Hepatocyte (in vitro differentiated cells): Measurements from ENCODE around the gene ARFIP1. TPM values are rescaled to one million over a fixed set of nuclear protein-coding genes. Genes with fewer than 3 reads are reported as not detected.
"Not testable (repeated sequence)": the region's sequence is repeated elsewhere in the genome, so short reads cannot be mapped to it uniquely, and the experiment has no call there.

Experiments
- DNase-seq: peaks from one replicate; pipeline ENCODE4 v3.0.0-alpha.2; 2016; ENCODE audit warnings: low spot score
- H2AFZ ChIP-seq: fragments of 200-600 bp; sonication (generic); 2 replicates; pipeline ENCODE4 v1.6.0; 2016; ENCODE audit warnings: antibody characterized with exemption, mild to moderate bottlenecking
- H3K27ac ChIP-seq: fragments of 200-600 bp; sonication (generic); 2 replicates; pipeline ENCODE4 v1.5.1; 2016; ENCODE audit warnings: mild to moderate bottlenecking
- H3K27me3 ChIP-seq: fragments of 200-600 bp; sonication (generic); 2 replicates; pipeline ENCODE4 v1.6.1; 2016
- H3K36me3 ChIP-seq: fragments of 200-600 bp; sonication (generic); replicated peaks from 2 replicates; pipeline ENCODE4 v1.5.1; 2016; ENCODE audit warnings: low read depth; ENCODE audit not compliant: insufficient read depth
- H3K4me1 ChIP-seq: fragments of 200-600 bp; sonication (generic); 2 replicates; pipeline ENCODE4 v1.5.1; 2016; ENCODE audit warnings: mild to moderate bottlenecking, moderate library complexity; ENCODE audit not compliant: insufficient read depth
- H3K4me2 ChIP-seq: fragments of 200-600 bp; sonication (generic); 2 replicates; pipeline ENCODE4 v1.6.0; 2016
- H3K4me3 ChIP-seq: fragments of 200-600 bp; sonication (generic); 2 replicates; pipeline ENCODE4 v1.5.1; 2016; ENCODE audit warnings: mild to moderate bottlenecking
- H3K79me2 ChIP-seq: fragments of 200-600 bp; sonication (generic); 2 replicates; pipeline ENCODE4 v1.6.0; 2017; ENCODE audit warnings: mild to moderate bottlenecking
- H3K9me2 ChIP-seq: fragments of 200-600 bp; sonication (generic); replicated peaks from 2 replicates; pipeline ENCODE4 v1.6.0; 2017; ENCODE audit warnings: mild to moderate bottlenecking; ENCODE audit not compliant: insufficient read depth
- H3K9me3 ChIP-seq: fragments of 200-600 bp; sonication (generic); 2 replicates; pipeline ENCODE4 v1.5.1; 2016; ENCODE audit warnings: low read depth, mild to moderate bottlenecking
- H4K20me1 ChIP-seq: fragments of 200-600 bp; sonication (generic); 2 replicates; pipeline ENCODE4 v1.6.0; 2016; ENCODE audit warnings: mild to moderate bottlenecking; ENCODE audit not compliant: insufficient read depth, poor library complexity, severe bottlenecking
- EZH2 ChIP-seq: fragments of 200-600 bp; sonication (generic); IDR thresholded peaks from 2 replicates; pipeline ENCODE4 v1.6.1; 2016; ENCODE audit warnings: antibody characterized with exemption, mild to moderate bottlenecking, borderline replicate concordance
- EZH2phosphoT487 ChIP-seq: fragments of 200-600 bp; sonication (generic); IDR thresholded peaks from one replicate; pipeline ENCODE4 v1.6.1; 2018; ENCODE audit warnings: antibody characterized with exemption, mild to moderate bottlenecking, low read depth, moderate library complexity; ENCODE audit not compliant: unreplicated experiment, severe bottlenecking
- WGBS: methylation state at CpG from one replicate; pipeline ENCODE4 v1.1.6; 2016; ENCODE audit warnings: low lambda C conversion rate; ENCODE audit errors: missing lambda C conversion rate; 5-methylcytosine and 5-hydroxymethylcytosine counted together
- polyA plus RNA-seq: library from polyadenylated mRNA; unstranded; fragments of >200 nt; fragmentation: Nextera tagmentation; extraction: Ambion mirVana; gene quantifications from 2 replicates; pipeline ENCODE4 v1.2.1, GENCODE V29; 2016
- total RNA-seq: library from RNA; depleted of rRNA; stranded (reverse); fragments of >200 nt; gene quantifications from 2 replicates; pipeline ENCODE4 v1.2.3, GENCODE V29; 2014
- TF ChIP-seq, protein P1 (sequence below): fragments of 200-600 bp; sonication (generic); IDR thresholded peaks from 2 replicates; pipeline ENCODE4 v1.5.1; 2016; ENCODE audit warnings: antibody characterized with exemption, mild to moderate bottlenecking; ENCODE audit not compliant: poor library complexity

ARFIP1 gene
- total and polyA plus RNA-seq, 2 experiments from 2014 or later, result 21.7 to 39.1 TPM

DNA sequence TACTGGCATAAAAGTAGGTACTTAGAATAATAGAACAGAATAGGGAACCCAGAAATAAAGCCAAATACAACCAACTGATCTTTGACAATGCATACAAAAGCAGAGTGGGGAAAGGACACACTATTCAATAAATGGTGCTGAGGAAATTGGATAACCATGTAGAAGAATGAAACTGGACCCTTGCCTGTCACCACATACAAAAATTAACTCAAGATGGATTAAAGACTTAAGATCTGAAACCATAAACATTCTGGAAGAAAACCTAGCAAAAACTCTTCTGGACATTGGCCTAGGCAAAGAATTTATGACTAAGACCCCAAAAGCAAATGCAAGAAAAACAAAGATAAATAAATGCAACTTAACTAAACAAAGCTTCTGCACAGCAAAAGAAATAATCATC is 45.6 kb downstream of the ARFIP1 start:
- Histone ChIP-seq H2AFZ (no peak overlapping the region), H3K36me3 (no peaks in the 10 kb centered on the region), H3K4me1 (no peaks in the 10 kb centered on the region), H3K27me3 (no peaks in the 10 kb centered on the region), H3K4me3 (no peak overlapping the region), H3K79me2 (peaks cover 10% of the 10 kb centered on the region), H3K27ac (no peak overlapping the region), H3K4me2 (no peak overlapping the region), H4K20me1 (no peaks in the 10 kb centered on the region), H3K9me3 (peaks cover 7% of the 10 kb centered on the region), H3K9me2 (no peaks in the 10 kb centered on the region)
- DNase-seq, result no peak
- TF ChIP-seq EZH2 (no peak), EZH2phosphoT487 (no peak)

DNA sequence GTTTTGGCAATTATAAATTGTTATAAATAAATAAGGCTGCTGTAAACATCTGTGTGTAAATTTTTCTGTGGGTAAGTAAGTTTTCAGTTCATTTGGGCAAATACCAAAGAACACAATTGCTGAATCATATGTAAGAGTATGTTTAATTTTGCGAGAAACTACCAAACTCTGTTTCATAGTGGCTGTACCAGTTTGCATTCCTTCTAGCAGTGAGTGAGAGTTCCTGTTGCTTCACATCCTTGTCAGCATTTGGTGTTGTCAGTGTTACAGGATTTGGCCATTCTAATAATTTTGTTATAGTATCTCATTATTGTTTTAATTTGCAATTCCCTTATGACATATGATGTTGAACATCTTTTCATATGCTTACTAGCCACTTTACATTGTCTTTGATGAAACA is 48.4 kb downstream of the ARFIP1 start:
- WGBS, result 96% methylated on average over 1 of the region's 1 CpG
- no peak overlapping the region for H3K4me2 ChIP-seq
- TF ChIP-seq EZH2phosphoT487, result no peak
- TF ChIP-seq, protein P1, sequence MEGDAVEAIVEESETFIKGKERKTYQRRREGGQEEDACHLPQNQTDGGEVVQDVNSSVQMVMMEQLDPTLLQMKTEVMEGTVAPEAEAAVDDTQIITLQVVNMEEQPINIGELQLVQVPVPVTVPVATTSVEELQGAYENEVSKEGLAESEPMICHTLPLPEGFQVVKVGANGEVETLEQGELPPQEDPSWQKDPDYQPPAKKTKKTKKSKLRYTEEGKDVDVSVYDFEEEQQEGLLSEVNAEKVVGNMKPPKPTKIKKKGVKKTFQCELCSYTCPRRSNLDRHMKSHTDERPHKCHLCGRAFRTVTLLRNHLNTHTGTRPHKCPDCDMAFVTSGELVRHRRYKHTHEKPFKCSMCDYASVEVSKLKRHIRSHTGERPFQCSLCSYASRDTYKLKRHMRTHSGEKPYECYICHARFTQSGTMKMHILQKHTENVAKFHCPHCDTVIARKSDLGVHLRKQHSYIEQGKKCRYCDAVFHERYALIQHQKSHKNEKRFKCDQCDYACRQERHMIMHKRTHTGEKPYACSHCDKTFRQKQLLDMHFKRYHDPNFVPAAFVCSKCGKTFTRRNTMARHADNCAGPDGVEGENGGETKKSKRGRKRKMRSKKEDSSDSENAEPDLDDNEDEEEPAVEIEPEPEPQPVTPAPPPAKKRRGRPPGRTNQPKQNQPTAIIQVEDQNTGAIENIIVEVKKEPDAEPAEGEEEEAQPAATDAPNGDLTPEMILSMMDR, result no peak
- TF ChIP-seq EZH2, result no peak

DNA sequence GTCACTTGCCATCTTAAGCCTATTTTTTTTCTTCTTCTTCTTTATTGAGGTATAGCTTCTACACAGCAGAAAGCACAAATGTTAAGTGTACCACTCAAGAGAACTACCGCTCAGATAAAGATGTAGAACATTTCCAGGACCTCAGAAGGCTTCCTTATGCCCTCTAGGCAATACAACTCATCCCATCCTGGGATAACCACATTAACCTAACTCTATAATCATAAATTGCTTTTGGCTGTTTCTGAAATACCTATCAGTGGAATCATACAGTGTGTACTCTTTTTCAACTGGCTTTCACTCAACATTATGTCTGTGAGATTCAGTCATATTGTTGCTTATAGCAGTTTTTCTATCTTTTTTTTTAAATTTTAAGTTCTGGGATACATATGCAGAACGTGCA is 51.7 kb downstream of the ARFIP1 start:
- H3K4me2 ChIP-seq, result no peak overlapping the region
- H3K9me2 ChIP-seq, result no peaks in the 10 kb centered on the region
- no peaks in the 10 kb centered on the region for H3K9me3 ChIP-seq
- H3K79me2 ChIP-seq, result no peaks in the 10 kb centered on the region
- no peak overlapping the region for H3K4me3 ChIP-seq
- no peak overlapping the region for H2AFZ ChIP-seq
- H4K20me1 ChIP-seq, result no peaks in the 10 kb centered on the region
- no peaks in the 10 kb centered on the region for H3K4me1 ChIP-seq
- 98% methylated on average over 2 of the region's 2 CpGs for WGBS
- TF ChIP-seq EZH2 (no peak), EZH2phosphoT487 (no peak)
- TF ChIP-seq, protein P1, result no peak
- no peak for DNase-seq
- no peaks in the 10 kb centered on the region for H3K36me3 ChIP-seq
- H3K27ac ChIP-seq, result no peak overlapping the region
- H3K27me3 ChIP-seq, result no peaks in the 10 kb centered on the region

More for the DNA sequence above, 48.4 kb downstream of the ARFIP1 start:
- Histone ChIP-seq H3K4me3 (no peak overlapping the region), H3K36me3 (no peaks in the 10 kb centered on the region), H3K27me3 (no peaks in the 10 kb centered on the region), H3K4me1 (no peaks in the 10 kb centered on the region), H3K9me3 (no peaks in the 10 kb centered on the region), H3K79me2 (no peaks in the 10 kb centered on the region), H3K27ac (no peak overlapping the region), H3K9me2 (no peaks in the 10 kb centered on the region), H2AFZ (no peak overlapping the region), H4K20me1 (no peaks in the 10 kb centered on the region)
- no peak for DNase-seq

DNA sequence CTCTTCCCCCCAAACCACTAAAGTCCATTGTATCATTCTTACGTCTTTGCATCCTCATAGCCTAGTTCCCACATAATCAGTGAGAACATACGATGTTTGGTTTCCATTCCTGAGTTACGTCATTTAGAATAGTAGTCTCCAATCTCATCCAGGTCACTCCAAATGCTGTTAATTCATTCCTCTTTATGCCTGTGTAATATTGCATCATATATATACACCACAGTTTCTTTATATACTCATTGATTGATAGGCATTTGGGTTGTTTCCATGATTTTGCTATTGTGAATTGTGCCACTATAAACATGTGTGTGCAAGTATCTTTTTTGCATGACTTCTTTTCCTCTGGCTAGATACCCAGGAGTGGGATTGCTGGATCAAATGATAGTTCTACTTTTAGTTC is 57.2 kb downstream of the ARFIP1 start:
- Histone ChIP-seq H3K9me2 (no peaks in the 10 kb centered on the region), H3K9me3 (no peaks in the 10 kb centered on the region), H3K79me2 (peaks cover 16% of the 10 kb centered on the region), H3K27ac (no peak overlapping the region), H4K20me1 (no peaks in the 10 kb centered on the region), H3K36me3 (no peaks in the 10 kb centered on the region), H3K4me1 (no peaks in the 10 kb centered on the region), H3K4me2 (no peak overlapping the region), H3K4me3 (no peak overlapping the region), H3K27me3 (no peaks in the 10 kb centered on the region), H2AFZ (no peak overlapping the region)
- DNase-seq, result no peak
- TF ChIP-seq EZH2phosphoT487 (no peak), EZH2 (no peak)
- TF ChIP-seq, protein P1, result no peak
- WGBS, result 97% methylated on average over 3 of the region's 3 CpGs

DNA sequence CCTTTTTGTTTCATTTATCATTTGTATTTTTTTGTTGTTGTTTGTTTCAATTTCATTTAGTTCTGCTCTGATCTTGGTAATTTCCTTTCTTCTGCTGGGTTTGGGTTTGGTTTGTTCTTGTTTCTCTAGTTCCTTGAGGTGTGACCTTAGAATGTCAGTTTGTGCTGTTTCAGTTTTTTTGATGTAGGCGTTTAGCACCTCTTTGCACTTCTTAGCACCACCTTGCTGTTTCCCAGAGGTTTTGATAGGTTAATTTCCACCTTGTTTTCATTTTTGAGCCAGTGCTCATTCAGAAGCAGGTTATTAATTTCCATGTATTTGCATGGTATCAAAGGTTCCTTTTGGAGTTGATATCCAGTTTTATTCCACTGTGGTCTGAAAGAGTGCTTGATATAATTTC is 60.0 kb downstream of the ARFIP1 start:
- H3K4me2 ChIP-seq, DNase-seq, H3K4me1 ChIP-seq, H3K4me3 ChIP-seq, H3K27me3 ChIP-seq, H3K9me3 ChIP-seq, H2AFZ ChIP-seq, H3K9me2 ChIP-seq, H3K36me3 ChIP-seq, H3K27ac ChIP-seq, H4K20me1 ChIP-seq: not testable (repeated sequence)
- peaks cover 25% of the 10 kb centered on the region for H3K79me2 ChIP-seq
- WGBS, result 100% methylated on average over 1 of the region's 1 CpG
